ENCODE results near the gene PBX3. TPM values are rescaled to one million over a fixed set of nuclear protein-coding genes. Genes with fewer than 3 reads are reported as not detected.

PBX3 gene
- total RNA-seq, 4 donors from 2014 or later: 7.7 to 83.3 (median 12.1) TPM

- no peaks in the 10 kb centered on the region for H3K9me3 ChIP-seq
Observed at GRCh38 chr9:125856331-125856730, 109.2 kb downstream of the PBX3 start.

GRCh38 chr9:125861405-125862058 is 114.4 kb downstream of the PBX3 start:
- Histone ChIP-seq H3K27me3 (no peaks in the 10 kb centered on the region), H3K4me1 (no peaks in the 10 kb centered on the region), H3K9me3 (no peaks in the 10 kb centered on the region), H3K4me3 (no peak overlapping the region), H3K27ac (no peak overlapping the region), H3K36me3 (no peaks in the 10 kb centered on the region)
- TF ChIP-seq POLR2A (IDR thresholded peaks at IDR 0.05): no peak
- no peak for TF ChIP-seq CTCF (IDR thresholded peaks at IDR 0.05)
- no peak for DNase-seq

More at GRCh38 chr9:125856331-125856730, 109.2 kb downstream of the PBX3 start:
- Histone ChIP-seq H3K4me1 (no peaks in the 10 kb centered on the region), H3K27ac (no peak overlapping the region), H3K4me3 (no peak overlapping the region), H3K27me3 (no peaks in the 10 kb centered on the region), H3K36me3 (no peaks in the 10 kb centered on the region)
- TF ChIP-seq POLR2A (IDR thresholded peaks at IDR 0.05) (no peak), CTCF (IDR thresholded peaks at IDR 0.05) (no peak)
- DNase-seq: no peak

GRCh38 chr9:125863923-125864322 is 116.8 kb downstream of the PBX3 start:
- Histone ChIP-seq H3K4me3 (no peak overlapping the region), H3K27me3 (no peaks in the 10 kb centered on the region), H3K9me3 (no peaks in the 10 kb centered on the region), H3K4me1 (no peaks in the 10 kb centered on the region), H3K27ac (no peak overlapping the region), H3K36me3 (no peaks in the 10 kb centered on the region)
- TF ChIP-seq POLR2A (IDR thresholded peaks at IDR 0.05) (no peak), CTCF (IDR thresholded peaks at IDR 0.05) (no peak)
- no peak for DNase-seq

GRCh38 chr9:125867751-125868415 is 120.7 kb downstream of the PBX3 start:
- Histone ChIP-seq H3K9me3 (no peaks in the 10 kb centered on the region), H3K27me3 (no peaks in the 10 kb centered on the region), H3K4me1 (no peaks in the 10 kb centered on the region), H3K27ac (no peak overlapping the region), H3K36me3 (no peaks in the 10 kb centered on the region), H3K4me3 (no peak overlapping the region)
- no peak for TF ChIP-seq POLR2A (IDR thresholded peaks at IDR 0.05)
- TF ChIP-seq CTCF (IDR thresholded peaks at IDR 0.05): no peak
- DNase-seq: no peak

GRCh38 chr9:125878164-125878631 is 131.0 kb downstream of the PBX3 start:
- Histone ChIP-seq H3K4me1 (no peaks in the 10 kb centered on the region), H3K27ac (no peak overlapping the region), H3K9me3 (no peaks in the 10 kb centered on the region), H3K4me3 (no peak overlapping the region), H3K36me3 (no peaks in the 10 kb centered on the region), H3K27me3 (no peaks in the 10 kb centered on the region)
- no peak for DNase-seq
- no peak for TF ChIP-seq CTCF (IDR thresholded peaks at IDR 0.05)
- TF ChIP-seq POLR2A (IDR thresholded peaks at IDR 0.05): no peak
